Kidney (tissue), 14 donors: ENCODE results near the gene SLC13A5. TPM values are rescaled to one million over a fixed set of nuclear protein-coding genes. Genes with fewer than 3 reads are reported as not detected.

Experiments
- DNase-seq, 5 donors: peaks; one replicate each; pipeline ENCODE4 v3.0.0-alpha.2; 2013 to 2020
- FAIRE-seq: peaks from 2 replicates; lab custom pipeline; 2012; peaks lifted over from hg19 to GRCh38; lab: Jason Lieb, UNC
- H3K27ac ChIP-seq, 2 donors: one replicate each; pipeline ENCODE4 v1.7.0; 2013; ENCODE audit warnings: low read depth in 2 of 2, low read length in 2 of 2, inconsistent platforms in 1 of 2
- H3K27me3 ChIP-seq: one replicate; pipeline ENCODE4 v1.7.1; 2013; ENCODE audit warnings: low read length, inconsistent platforms; ENCODE audit not compliant: control insufficient read depth, insufficient read depth
- H3K36me3 ChIP-seq, 3 donors: one replicate each; pipeline versions ENCODE4 v1.7.0 to v1.7.1; 2013; ENCODE audit warnings: low read length in 3 of 3, control low read depth in 1 of 3, inconsistent platforms in 1 of 3; ENCODE audit not compliant: insufficient read depth in 3 of 3, control insufficient read depth in 2 of 3
- H3K4me1 ChIP-seq, 3 donors: one replicate each; pipeline versions ENCODE4 v1.7.0 to v1.7.1; 2013; ENCODE audit warnings: low read length in 3 of 3, inconsistent platforms in 1 of 3, low read depth in 1 of 3; ENCODE audit not compliant: control insufficient read depth in 2 of 3, insufficient read depth in 2 of 3
- H3K4me3 ChIP-seq, 3 donors: one replicate each; pipeline versions ENCODE4 v1.7.0 to v1.8.1; 2013; ENCODE audit warnings: low read length in 3 of 3, control low read depth in 1 of 3, inconsistent platforms in 1 of 3
- H3K9ac ChIP-seq, 3 donors: one replicate each; pipeline versions ENCODE4 v1.7.0 to v1.7.1; 2013; ENCODE audit warnings: low read length in 3 of 3, control low read depth in 1 of 3, inconsistent platforms in 1 of 3
- H3K9me3 ChIP-seq, 3 donors: one replicate each; pipeline versions ENCODE4 v1.7.0 to v1.7.1; 2013; ENCODE audit warnings: low read length in 3 of 3, control low read depth in 1 of 3, inconsistent platforms in 1 of 3; ENCODE audit not compliant: control insufficient read depth in 2 of 3, insufficient read depth in 1 of 3
- intact Hi-C: fragments of 100-400 bp; cut with DNase I; formaldehyde crosslinking; loops from one replicate; pipeline ENCODE4 v1.11.1; 2022
- polyA plus RNA-seq: library from polyadenylated mRNA; stranded (reverse); fragments of 350-450 nt; fragmentation: Illumina TruSeq; extraction: RNeasy Lipid Tissue Mini Kit (QIAGEN cat#74804); gene quantifications from one replicate; pipeline ENCODE4 v1.2.3, GENCODE V29; 2014; ENCODE audit warnings: low read depth, low replicate concordance; ENCODE audit not compliant: insufficient read depth
- total RNA-seq: library from RNA; stranded (reverse); fragmentation: NEBNext Ultra II Directional; extraction: Animal tissue kit (Norgen Biotek cat#: 25700); gene quantifications from one replicate; pipeline ENCODE4 v1.2.1, GENCODE V29; 2021
- TF ChIP-seq, protein P1 (sequence below): IDR thresholded peaks from 3 replicates; pipeline ENCODE4 v1.5.1; 2012; ENCODE audit warnings: mild to moderate bottlenecking, moderate library complexity, borderline replicate concordance; ENCODE audit not compliant: insufficient read depth; ENCODE audit errors: extremely low read depth
- donor health status: control.
- donor health status: control.
- donor health status: control.
- donor health status: control.
- donor health status: control.
- donor health status: DM: yes; HTN: yes; CAD: no.
- donor health status: Normal renal cell carcinoma (clear cell type).

Gene SLC13A5
- total and polyA plus RNA-seq, 2 donors from 2014 or later = not detected

DNA sequence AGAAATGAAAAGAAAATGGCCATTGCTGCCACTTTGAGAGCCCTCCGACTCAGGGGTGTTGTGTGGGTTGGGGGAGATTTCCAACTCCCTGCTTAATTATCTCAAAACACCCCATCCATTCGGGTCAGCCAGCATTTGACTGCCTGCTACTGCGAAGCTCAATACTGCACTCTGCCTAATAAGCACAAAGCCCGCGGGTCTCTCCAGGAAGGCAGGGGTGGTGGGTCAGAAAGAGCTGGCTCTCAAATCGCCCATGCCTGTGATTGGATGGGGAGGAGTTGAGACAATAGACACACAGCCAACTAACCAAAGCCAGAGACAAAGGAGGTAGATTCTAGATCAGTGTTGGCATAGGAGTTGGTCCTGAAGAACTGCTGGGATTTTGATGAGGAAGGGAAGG, 40.4 kb upstream of the SLC13A5 start:
- Histone ChIP-seq H3K9me3 (no peaks in the 10 kb centered on the region), H3K27me3 (no peaks in the 10 kb centered on the region), H3K4me3 (no peak overlapping the region), H3K9ac (peak overlapping the region in 1 of 3 donors; percentile 35), H3K27ac (peak overlapping the region; percentile 29 to 90), H3K36me3 (no peaks in the 10 kb centered on the region), H3K4me1 (peaks cover 0 to 19% (median 0%) of the 10 kb centered on the region in 3 donors)
- TF ChIP-seq, protein P1, sequence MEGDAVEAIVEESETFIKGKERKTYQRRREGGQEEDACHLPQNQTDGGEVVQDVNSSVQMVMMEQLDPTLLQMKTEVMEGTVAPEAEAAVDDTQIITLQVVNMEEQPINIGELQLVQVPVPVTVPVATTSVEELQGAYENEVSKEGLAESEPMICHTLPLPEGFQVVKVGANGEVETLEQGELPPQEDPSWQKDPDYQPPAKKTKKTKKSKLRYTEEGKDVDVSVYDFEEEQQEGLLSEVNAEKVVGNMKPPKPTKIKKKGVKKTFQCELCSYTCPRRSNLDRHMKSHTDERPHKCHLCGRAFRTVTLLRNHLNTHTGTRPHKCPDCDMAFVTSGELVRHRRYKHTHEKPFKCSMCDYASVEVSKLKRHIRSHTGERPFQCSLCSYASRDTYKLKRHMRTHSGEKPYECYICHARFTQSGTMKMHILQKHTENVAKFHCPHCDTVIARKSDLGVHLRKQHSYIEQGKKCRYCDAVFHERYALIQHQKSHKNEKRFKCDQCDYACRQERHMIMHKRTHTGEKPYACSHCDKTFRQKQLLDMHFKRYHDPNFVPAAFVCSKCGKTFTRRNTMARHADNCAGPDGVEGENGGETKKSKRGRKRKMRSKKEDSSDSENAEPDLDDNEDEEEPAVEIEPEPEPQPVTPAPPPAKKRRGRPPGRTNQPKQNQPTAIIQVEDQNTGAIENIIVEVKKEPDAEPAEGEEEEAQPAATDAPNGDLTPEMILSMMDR = no peak
- DNase-seq (peak in 1 of 5 donors; percentile 7), FAIRE-seq (no peak)
- intact Hi-C loops = no loop called here

DNA sequence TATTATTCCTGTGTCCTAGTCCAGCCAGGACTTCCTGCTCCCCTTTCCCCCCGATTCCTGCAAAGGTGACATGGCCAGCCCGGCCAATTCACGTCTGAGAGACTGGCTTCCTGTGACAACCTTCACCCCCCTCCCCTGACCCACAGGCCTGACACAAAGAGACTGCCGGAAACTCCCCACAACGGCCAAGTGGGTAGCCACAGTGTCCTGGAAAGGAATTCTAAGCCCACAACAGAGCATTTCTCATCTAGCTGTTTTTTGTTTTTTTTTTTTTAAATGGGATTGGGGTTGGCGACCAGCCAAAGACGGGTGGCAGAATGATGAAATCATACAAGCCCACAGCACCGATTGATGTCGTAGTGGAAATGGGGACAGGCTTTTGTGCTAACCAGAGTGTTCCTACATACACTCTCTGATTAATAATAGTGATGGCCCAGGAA, 39.9 kb upstream of the SLC13A5 start:
- Histone ChIP-seq H3K36me3 (no peaks in the 10 kb centered on the region), H3K4me3 (no peak overlapping the region), H3K9me3 (no peaks in the 10 kb centered on the region), H3K27ac (peak overlapping the region; percentile 39 to 90), H3K9ac (no peak overlapping the region), H3K4me1 (peaks cover 0 to 17% (median 0%) of the 10 kb centered on the region in 3 donors), H3K27me3 (no peaks in the 10 kb centered on the region)
- TF ChIP-seq, protein P1 = no peak
- DNase-seq = peak; percentile 29 to 84 (median 47)
- no peak for FAIRE-seq
- intact Hi-C loops = no loop called here

DNA sequence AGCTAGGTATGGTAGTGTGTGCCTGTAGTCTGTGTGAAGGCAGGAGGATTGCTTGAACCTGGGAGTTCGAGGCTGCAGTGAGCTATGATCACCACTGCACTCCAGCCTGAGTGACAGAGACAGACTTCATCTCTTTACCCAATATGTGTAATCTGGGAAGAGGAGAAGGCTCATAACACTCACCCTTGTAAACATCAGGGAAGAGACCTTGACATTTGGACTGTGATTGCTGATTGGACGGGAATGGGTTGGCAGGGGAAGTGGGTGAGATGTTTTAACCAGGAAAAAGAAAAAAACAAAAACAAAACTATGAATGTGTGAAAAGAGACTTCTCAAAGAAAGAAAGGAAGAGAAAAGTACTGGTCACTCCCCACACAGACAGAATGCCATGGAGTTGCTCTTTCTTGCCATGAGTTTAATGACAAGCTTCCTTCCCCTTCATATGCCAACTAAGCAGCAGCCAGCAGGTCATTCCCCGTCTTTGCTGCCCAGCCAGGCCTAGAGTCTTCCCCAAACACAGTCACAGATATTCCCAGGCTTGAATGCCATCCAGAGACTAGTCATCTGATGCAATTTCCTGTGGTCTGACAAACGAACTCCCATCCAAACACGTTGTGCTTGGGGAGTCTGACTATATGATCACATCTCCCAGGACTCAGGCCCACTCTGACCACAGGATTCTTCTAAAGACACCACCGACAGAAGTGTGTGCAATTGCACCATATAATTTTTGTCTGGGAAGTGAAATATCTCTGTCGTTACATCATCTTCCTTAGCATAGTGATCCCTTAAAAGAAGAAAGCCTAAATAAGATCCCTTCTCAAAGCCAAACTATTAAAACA, 39.1 kb upstream of the SLC13A5 start:
- H3K9ac ChIP-seq = no peak overlapping the region
- FAIRE-seq = no peak

More for the DNA sequence above, 39.1 kb upstream of the SLC13A5 start:
- H3K36me3 ChIP-seq = no peaks in the 10 kb centered on the region
- no peaks in the 10 kb centered on the region for H3K9me3 ChIP-seq
- H3K27ac ChIP-seq = peak overlapping the region; percentile 39 to 90
- intact Hi-C loops = no loop called here
- H3K27me3 ChIP-seq = no peaks in the 10 kb centered on the region
- TF ChIP-seq, protein P1 = no peak
- peaks cover 0 to 12% (median 0%) of the 10 kb centered on the region in 3 donors for H3K4me1 ChIP-seq
- peak in 2 of 5 donors; percentile 2 to 41 for DNase-seq
- no peak overlapping the region for H3K4me3 ChIP-seq
